ENCODE measurements around the gene MPPED1. TPM values are rescaled to one million over a fixed set of nuclear protein-coding genes. Genes with fewer than 3 reads are reported as not detected.

MPPED1 gene, protein sequence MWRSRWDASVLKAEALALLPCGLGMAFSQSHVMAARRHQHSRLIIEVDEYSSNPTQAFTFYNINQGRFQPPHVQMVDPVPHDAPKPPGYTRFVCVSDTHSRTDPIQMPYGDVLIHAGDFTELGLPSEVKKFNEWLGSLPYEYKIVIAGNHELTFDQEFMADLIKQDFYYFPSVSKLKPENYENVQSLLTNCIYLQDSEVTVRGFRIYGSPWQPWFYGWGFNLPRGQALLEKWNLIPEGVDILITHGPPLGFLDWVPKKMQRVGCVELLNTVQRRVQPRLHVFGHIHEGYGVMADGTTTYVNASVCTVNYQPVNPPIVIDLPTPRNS
- not detected in 2 replicates for total RNA-seq

DNA sequence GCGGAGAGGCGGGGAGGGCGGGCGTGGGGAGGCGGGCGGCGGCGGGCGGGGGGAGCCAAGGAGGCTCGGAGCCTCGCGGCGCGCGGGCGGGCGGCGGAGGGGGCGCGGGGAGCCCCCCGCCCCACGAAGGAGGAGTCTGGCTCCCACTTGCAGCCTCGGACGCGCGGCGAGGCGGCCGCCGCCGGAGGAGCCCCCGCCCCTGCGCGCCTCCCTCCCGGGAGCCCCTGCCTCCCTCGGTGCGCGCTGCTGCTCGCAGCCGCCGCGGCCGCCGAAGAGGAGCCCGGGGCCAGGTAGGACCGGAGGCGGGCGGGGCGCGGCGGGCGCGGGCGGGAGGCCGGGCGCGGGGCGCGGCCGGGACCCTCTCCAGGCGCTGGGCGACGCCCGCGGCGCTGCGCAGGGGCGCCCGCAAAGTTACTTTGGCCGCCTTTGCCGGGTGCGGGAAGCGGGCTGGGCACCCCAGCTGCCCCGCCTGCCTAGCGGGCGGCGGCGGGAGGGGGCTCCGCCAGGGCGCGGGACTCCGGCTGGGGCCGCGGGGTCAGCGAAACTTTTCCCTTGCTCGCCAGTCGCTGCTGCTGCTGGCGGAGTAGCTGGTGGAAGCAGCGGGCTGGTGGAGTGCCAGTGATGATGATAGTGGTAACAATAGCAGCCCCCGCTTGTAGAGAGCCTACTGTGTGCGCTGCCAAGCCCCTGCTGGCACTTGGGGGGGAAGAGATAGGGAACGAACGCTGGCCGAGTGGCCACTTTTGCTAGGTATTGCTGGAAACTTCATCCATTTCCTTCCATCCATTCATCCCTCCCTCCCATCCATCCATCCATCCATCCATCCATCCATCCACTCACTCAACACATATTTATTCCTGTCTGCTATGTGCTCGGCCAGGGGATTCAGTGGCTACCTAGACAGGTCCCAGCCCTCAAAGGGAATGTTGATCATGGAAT is at the start of gene MPPED1:
Gene MPPED1 (plus strand): TSS at position 146 of the 939 bp plus-strand sequence. CDS start 12,972 bp downstream, outside the sequence.
- no peaks in the 10 kb centered on the region for H3K9me3 Mint-ChIP-seq
- no peaks in the 10 kb centered on the region for H3K4me1 Mint-ChIP-seq (ENCODE audit: low read depth)
- no peak within 1 kb of the TSS for H3K27ac Mint-ChIP-seq
- no peak for DNase-seq (ENCODE audit: low spot score)
- intact Hi-C loops (cut with micrococcal nuclease) = no loop called here
- H3K36me3 Mint-ChIP-seq (ENCODE audit: low read depth) = no peaks in the 10 kb centered on the region
- H3K4me3 Mint-ChIP-seq (ENCODE audit: low read depth) = no peak within 1 kb of the TSS
- peaks cover 45% of the 10 kb centered on the region for H3K27me3 Mint-ChIP-seq (ENCODE audit: low read depth)

DNA sequence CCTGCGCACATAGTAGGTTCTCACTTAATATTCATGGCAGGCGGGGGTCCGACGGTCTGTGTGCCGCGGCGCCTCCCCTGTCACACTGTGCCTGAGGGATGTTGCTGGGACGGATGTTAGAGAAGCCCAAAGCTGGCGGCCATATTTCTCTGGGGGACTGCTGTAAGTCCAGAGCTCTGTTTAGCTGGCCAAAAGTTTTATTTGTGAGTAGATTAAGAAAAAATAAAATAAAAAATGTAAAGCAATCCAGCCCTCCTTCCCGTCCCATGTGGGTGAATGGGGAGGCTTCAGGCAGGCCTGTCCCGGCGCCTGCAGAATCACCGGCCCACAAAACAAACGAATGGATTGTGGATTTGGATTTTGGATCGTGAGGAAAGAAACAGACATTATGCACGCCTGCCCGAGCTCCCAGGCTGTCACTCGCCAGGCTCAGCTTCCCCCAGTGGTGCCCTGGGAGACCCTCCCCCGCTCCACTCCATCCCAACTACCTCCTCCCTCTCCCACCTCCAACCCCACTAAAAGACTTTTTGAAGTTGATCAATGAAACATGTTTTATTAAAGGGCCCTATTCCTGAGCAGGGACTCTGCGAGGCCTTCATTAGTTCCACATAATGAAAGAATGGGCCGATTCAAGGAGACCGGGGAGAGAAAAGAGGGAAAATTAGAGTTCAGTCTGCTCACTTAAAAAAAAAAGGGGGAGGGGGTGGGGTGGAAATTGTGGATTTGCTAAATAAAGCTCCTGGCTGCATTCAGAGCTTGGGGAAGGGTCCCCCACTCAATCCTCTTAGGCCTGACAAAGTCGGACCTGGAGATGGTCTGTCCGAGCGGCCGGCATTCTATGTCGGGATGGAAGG is 48.3 kb upstream of the MPPED1 start:
- Mint-ChIP-seq H3K27ac (no peak overlapping the region), H3K9me3 (no peaks in the 10 kb centered on the region), H3K27me3 (ENCODE audit: low read depth) (peaks cover 31% of the 10 kb centered on the region), H3K4me3 (ENCODE audit: low read depth) (no peak overlapping the region), H3K36me3 (ENCODE audit: low read depth) (no peaks in the 10 kb centered on the region), H3K4me1 (ENCODE audit: low read depth) (no peaks in the 10 kb centered on the region)
- DNase-seq (ENCODE audit: low spot score) = no peak
- intact Hi-C loops (cut with micrococcal nuclease) = no loop called here

DNA sequence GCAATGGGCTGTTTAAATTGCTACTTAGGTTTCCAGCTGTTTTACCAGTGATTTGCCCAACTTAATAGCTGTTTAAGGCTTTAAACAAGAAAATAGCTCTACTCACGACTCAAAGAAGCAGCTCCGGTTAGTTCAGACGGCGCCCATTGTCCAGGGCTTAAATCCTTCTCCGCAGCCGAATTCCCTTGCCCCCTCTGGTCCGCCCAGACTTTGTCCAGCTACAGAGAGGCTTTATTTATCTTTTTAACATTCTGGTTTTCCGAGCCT is 47.7 kb upstream of the MPPED1 start:
- no peak for DNase-seq (ENCODE audit: low spot score)
- H3K4me1 Mint-ChIP-seq (ENCODE audit: low read depth) = no peaks in the 10 kb centered on the region
- no peak overlapping the region for H3K27ac Mint-ChIP-seq
- intact Hi-C loops (cut with micrococcal nuclease) = no loop called here
- H3K27me3 Mint-ChIP-seq (ENCODE audit: low read depth) = peaks cover 33% of the 10 kb centered on the region
- H3K9me3 Mint-ChIP-seq = no peaks in the 10 kb centered on the region
- H3K36me3 Mint-ChIP-seq (ENCODE audit: low read depth) = no peaks in the 10 kb centered on the region
- no peak overlapping the region for H3K4me3 Mint-ChIP-seq (ENCODE audit: low read depth)

DNA sequence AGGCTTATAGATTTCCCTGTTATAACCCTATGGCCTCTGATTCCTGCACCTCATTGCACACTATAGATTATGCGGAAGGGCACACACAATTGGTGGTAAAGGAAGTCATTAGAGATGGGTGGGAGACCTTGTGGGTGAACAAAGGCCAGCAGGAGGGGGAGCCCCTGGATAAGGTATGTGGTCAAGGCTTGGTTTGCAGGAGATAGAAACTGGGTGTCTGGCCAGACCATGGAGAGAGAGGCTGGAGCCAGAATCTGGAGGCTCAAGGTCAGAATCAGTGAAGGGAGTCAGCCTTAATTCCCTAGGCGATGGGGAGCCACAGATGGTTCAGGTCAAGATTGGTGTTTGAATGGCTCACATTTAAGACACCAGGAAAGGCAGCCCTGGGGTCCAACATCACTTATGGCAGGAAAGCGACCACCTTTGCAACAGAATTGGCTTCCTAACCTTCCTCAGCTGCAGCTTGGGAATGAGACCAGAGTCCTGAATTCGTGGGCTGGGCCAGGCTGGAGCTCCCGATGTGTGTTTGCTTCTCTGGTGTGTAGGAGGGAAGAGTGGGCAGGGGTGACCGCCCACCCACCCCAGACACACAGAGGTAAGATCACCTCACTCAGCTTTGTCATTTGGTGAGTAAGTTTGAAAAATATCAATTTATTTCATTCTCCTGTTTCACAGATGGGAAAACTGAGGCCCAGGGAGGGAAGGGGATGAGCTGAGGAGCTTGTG is 45.9 kb upstream of the MPPED1 start:
- intact Hi-C loops (cut with micrococcal nuclease) = no loop called here
- no peak overlapping the region for H3K4me3 Mint-ChIP-seq (ENCODE audit: low read depth)
- no peaks in the 10 kb centered on the region for H3K4me1 Mint-ChIP-seq (ENCODE audit: low read depth)
- no peaks in the 10 kb centered on the region for H3K36me3 Mint-ChIP-seq (ENCODE audit: low read depth)
- no peaks in the 10 kb centered on the region for H3K9me3 Mint-ChIP-seq
- H3K27ac Mint-ChIP-seq = no peak overlapping the region
- H3K27me3 Mint-ChIP-seq (ENCODE audit: low read depth) = peaks cover 36% of the 10 kb centered on the region
- no peak for DNase-seq (ENCODE audit: low spot score)

DNA sequence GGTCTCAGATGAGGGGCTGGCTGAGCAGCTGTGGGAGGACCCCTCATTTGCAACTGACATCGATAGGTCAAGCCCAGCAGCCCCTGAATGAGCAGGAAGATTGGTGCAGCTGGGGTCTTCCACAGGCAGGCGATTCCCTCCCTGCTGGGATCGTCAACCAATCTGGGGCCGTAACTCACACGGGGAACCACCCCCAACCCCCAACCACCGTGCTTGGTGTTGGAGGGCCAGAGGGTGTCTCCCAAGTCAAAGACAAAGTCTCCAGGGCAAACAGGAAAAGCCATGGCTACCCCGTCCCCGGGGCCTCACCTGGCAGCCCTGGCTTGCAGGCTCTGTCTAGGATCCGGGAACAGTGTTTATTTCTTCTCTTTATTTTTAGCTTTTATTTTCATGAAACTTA is 41.8 kb upstream of the MPPED1 start:
- peaks cover 53% of the 10 kb centered on the region for H3K27me3 Mint-ChIP-seq (ENCODE audit: low read depth)
- intact Hi-C loops (cut with micrococcal nuclease) = no loop called here
- no peak overlapping the region for H3K27ac Mint-ChIP-seq
- no peak for DNase-seq (ENCODE audit: low spot score)
- no peak overlapping the region for H3K4me3 Mint-ChIP-seq (ENCODE audit: low read depth)
- H3K9me3 Mint-ChIP-seq = peaks cover 8% of the 10 kb centered on the region
- H3K36me3 Mint-ChIP-seq (ENCODE audit: low read depth) = no peaks in the 10 kb centered on the region
- H3K4me1 Mint-ChIP-seq (ENCODE audit: low read depth) = no peaks in the 10 kb centered on the region

DNA sequence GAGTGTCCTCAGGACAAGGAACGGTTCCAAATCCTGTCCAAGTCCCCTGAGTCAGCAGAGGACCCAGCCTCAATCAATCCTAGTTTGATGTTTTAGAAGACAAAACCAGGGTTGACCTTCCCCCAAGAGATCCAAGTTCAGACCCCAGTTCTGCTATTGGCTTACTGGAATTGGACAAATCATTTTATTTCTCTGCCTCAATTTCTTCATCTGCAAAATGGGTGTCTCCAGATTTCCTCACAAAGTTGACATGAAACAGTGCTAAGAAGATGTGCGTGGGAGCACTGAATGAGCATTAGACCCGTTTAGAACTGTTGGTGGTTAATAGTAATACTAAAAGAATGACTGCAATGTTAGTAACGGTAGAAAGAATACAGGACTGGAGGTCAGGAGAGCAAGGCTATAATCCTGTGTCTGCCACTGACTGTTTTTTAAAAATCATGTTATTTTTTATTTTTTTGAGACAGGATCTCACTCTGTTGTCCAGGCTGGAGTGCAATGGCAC is 35.8 kb upstream of the MPPED1 start:
- Mint-ChIP-seq H3K36me3 (ENCODE audit: low read depth) (no peaks in the 10 kb centered on the region), H3K27ac (no peak overlapping the region), H3K9me3 (peaks cover 9% of the 10 kb centered on the region), H3K27me3 (ENCODE audit: low read depth) (peaks cover 62% of the 10 kb centered on the region), H3K4me1 (ENCODE audit: low read depth) (peaks cover 26% of the 10 kb centered on the region), H3K4me3 (ENCODE audit: low read depth) (no peak overlapping the region)
- intact Hi-C loops (cut with micrococcal nuclease) = no loop called here
- no peak for DNase-seq (ENCODE audit: low spot score)

DNA sequence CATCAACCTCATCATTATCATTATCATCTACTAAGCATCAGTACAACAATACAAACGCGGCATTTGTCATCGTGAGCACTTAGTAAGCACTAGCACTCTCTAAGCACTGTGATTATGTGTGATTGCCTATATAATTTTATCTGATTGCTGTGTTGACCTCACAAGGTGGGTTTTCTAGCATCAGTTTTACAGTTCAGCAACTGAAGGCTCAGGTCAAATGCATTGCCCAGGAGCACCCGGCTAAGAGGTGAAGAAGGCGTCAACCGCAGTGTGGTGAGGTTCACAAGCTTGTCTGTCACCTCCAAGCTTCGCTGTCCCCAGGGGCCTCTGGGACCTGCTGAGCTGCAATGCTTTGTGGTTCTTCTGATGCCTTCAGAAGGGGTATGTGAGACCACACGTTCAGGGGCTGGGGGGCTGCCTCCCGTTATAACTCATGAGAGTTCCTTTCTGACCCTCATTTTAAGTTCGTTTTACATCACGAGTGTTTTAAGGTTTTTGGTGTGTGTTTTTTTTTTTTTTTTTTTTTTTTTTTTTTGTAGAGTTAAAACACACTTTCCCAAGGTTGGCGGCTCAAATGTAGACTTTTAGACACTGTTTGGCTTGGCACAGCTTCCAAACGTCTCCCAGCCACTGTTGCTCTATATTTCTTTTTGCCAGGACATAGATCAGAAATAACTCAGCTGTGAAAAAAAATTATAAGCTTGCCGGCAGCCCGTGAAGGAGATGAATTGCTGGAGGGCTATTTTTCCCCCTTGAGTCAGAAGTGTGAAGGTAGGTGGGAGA is 34.9 kb upstream of the MPPED1 start:
- DNase-seq (ENCODE audit: low spot score) = peak; percentile 30
- Mint-ChIP-seq H3K9me3 (peaks cover 9% of the 10 kb centered on the region), H3K4me3 (ENCODE audit: low read depth) (no peak overlapping the region), H3K27ac (no peak overlapping the region), H3K4me1 (ENCODE audit: low read depth) (peaks cover 35% of the 10 kb centered on the region), H3K27me3 (ENCODE audit: low read depth) (peaks cover 61% of the 10 kb centered on the region), H3K36me3 (ENCODE audit: low read depth) (no peaks in the 10 kb centered on the region)
- intact Hi-C loops (cut with micrococcal nuclease) = no loop called here

DNA sequence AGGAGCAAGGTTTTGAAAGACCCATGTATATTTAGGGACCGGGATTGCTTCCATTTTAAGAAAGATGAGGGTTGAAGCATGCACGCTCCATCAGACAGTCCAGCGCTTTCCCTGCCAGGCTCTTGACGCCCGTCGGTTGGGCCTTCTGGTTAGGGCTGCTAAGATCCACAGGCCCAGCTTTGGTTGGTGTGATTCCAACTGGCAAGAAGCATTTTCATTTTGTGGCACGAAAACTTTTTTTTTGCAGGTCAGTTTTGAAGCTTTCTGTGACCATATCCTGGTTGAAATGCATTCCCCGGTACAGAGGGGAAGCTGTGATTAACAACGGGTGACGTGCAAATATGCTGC is 34.3 kb upstream of the MPPED1 start:
- peaks cover 66% of the 10 kb centered on the region for H3K27me3 Mint-ChIP-seq (ENCODE audit: low read depth)
- peaks cover 35% of the 10 kb centered on the region for H3K4me1 Mint-ChIP-seq (ENCODE audit: low read depth)
- H3K4me3 Mint-ChIP-seq (ENCODE audit: low read depth) = no peak overlapping the region
- no peaks in the 10 kb centered on the region for H3K36me3 Mint-ChIP-seq (ENCODE audit: low read depth)
- no peak for DNase-seq (ENCODE audit: low spot score)
- no peak overlapping the region for H3K27ac Mint-ChIP-seq
- intact Hi-C loops (cut with micrococcal nuclease) = no loop called here
- peaks cover 9% of the 10 kb centered on the region for H3K9me3 Mint-ChIP-seq

DNA sequence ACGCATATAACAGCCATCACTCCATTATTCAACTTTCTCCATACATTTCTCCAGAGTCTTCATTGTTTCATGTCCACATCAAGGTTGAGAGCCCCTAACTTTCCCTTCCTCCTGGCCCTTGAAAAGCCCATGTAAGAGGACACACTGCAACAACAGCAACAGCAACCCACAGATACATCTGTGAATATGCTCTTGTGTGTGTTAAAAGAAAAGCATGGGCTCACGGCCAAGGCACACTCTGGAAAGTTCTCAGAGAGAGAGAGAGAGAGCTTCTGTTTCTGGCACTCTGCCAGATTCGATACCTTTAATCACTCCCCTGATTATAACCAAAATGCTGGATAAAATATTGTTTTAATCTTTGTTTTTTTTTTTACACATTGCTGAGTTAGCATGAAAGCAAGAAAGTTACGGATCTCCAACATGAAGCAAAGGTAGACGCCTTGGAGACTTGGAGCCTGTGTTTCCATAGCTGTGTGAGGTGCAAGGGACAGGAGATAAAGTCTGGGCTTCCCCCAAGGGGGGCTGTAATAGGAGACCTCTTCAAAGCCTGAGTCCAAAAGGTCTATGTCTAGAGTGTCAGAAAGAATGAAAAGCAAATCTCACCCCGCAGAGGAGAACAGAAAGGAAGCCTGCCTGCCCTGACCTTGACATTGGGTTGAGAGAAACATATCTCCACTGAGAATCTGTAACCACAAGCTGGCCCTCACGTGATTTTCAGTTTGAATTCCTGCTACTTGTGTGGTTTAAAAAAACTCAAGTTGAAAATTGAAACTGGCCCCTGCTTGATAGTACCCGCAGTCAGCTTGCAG is 33.7 kb upstream of the MPPED1 start:
- no peak overlapping the region for H3K27ac Mint-ChIP-seq
- H3K9me3 Mint-ChIP-seq = peaks cover 9% of the 10 kb centered on the region
- H3K4me1 Mint-ChIP-seq (ENCODE audit: low read depth) = peaks cover 35% of the 10 kb centered on the region
- H3K4me3 Mint-ChIP-seq (ENCODE audit: low read depth) = no peak overlapping the region
- peaks cover 65% of the 10 kb centered on the region for H3K27me3 Mint-ChIP-seq (ENCODE audit: low read depth)
- intact Hi-C loops (cut with micrococcal nuclease) = no loop called here
- no peaks in the 10 kb centered on the region for H3K36me3 Mint-ChIP-seq (ENCODE audit: low read depth)
- DNase-seq (ENCODE audit: low spot score) = peak; percentile 24

DNA sequence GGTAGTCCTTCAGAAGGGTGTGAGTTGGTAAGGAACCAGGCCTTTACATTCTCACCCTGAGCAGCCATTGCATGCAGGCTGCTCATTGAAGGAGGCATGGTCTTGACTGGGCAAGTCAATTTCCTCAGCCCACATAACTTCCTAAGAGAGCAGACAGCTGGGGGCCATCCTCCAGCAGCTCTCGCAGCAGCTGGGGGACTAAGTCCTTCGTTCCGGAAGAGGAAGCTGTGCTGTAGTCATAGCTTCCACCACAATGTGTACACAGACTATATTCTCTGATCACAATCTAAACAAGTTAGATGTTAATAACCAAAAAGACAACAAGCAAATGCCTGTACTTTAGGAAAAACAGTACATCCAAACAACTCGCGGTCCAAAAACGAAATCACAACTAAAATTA is 30.1 kb upstream of the MPPED1 start:
- Mint-ChIP-seq H3K27me3 (ENCODE audit: low read depth) (peaks cover 59% of the 10 kb centered on the region), H3K27ac (no peak overlapping the region), H3K36me3 (ENCODE audit: low read depth) (no peaks in the 10 kb centered on the region), H3K4me3 (ENCODE audit: low read depth) (no peak overlapping the region), H3K4me1 (ENCODE audit: low read depth) (peaks cover 36% of the 10 kb centered on the region), H3K9me3 (no peaks in the 10 kb centered on the region)
- intact Hi-C loops (cut with micrococcal nuclease) = no loop called here
- peak; percentile 21 for DNase-seq (ENCODE audit: low spot score)

DNA sequence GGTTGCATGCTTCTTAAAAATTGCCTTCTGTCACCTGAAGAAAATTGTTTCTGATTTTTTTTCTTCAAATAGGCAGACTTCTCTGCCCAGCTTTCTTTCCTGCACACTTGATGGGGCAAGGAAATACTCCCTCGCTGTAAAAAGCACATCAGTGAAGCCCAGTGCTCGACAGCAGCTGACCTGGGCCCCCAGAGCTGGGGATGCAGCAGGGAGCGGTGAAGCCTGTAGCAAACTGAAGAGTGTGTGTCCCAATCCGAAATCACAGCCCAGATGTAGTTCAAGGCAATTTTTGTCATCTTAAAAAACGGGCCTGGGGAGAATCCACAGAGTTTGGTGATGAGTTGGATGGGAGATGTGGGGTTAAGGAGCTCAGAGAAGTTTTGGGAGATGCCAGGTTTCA is 27.0 kb upstream of the MPPED1 start:
- peaks cover 16% of the 10 kb centered on the region for H3K4me1 Mint-ChIP-seq (ENCODE audit: low read depth)
- no peaks in the 10 kb centered on the region for H3K9me3 Mint-ChIP-seq
- peaks cover 51% of the 10 kb centered on the region for H3K27me3 Mint-ChIP-seq (ENCODE audit: low read depth)
- DNase-seq (ENCODE audit: low spot score) = no peak
- intact Hi-C loops (cut with micrococcal nuclease) = loop anchor here (1.0 to 5.0 kb wide), 3 partner anchors 111 to 1242 kb away; no protein-coding TSS in a partner anchor
- no peaks in the 10 kb centered on the region for H3K36me3 Mint-ChIP-seq (ENCODE audit: low read depth)
- no peak overlapping the region for H3K27ac Mint-ChIP-seq
- H3K4me3 Mint-ChIP-seq (ENCODE audit: low read depth) = no peak overlapping the region
